Astrocyte of the spinal cord (primary cell): ENCODE measurements around the gene LPAR3.

Experiments
- DNase-seq: peaks from one replicate; pipeline ENCODE4 v3.0.0; 2011; ENCODE audit warnings: low read depth, low spot score
- H3K4me3 ChIP-seq: 2 replicates; pipeline ENCODE4 v1.5.1; 2011; ENCODE audit warnings: low read depth, mild to moderate bottlenecking, low read length, moderate library complexity
- in situ Hi-C: cut with HindIII; loops from 2 replicates; pipeline ENCODE4 v1.10.0; 2017; ENCODE audit warnings: low sequenced_read_pairs
- TF ChIP-seq, protein P1 (sequence below): IDR thresholded peaks from 2 replicates; pipeline ENCODE4 v1.5.1; 2012; ENCODE audit warnings: low read depth, mild to moderate bottlenecking, low read length, inconsistent platforms

LPAR3 gene

DNA sequence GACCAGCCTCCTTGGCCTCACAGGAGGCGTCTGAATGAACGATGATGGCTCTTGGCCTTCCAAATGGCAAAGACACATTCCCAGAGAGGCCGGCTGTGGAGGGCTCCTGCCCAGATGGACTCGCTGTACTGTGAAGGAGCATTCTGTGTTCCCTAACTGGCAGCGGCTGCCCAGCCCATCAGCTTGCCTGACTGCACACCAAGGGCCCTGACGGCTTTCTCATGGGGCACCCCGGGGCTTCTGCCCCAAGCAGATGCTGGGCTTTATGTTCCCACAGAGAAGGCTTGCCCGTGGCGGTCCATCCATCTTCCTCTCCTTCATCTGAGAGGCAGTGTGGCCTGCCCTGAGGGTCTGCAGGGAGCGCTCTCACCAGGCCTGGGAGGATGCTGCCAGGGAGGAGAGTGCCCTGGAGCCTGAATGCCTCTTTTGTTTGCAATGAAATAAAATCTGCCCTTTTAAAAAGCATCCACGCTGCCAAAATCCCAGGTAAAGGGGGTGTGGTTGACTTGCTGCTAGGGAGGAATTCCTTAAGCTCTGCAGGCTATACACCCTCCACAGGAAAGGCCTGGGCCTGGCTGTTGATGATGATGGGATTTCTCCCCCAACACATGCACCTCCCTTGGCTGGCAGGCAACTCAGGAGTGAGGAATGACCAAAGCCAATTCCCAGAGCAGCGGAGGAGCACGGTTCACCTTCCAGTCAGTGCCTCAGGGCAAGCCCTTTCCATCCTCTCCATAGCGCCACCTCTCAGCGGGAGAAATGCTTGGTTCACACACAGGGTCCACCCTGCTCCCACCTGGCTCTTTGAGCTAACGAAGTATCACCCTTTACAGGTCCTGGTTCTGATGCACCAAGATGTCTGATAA lies 118.1 kb downstream of the LPAR3 start:
- TF ChIP-seq, protein P1, sequence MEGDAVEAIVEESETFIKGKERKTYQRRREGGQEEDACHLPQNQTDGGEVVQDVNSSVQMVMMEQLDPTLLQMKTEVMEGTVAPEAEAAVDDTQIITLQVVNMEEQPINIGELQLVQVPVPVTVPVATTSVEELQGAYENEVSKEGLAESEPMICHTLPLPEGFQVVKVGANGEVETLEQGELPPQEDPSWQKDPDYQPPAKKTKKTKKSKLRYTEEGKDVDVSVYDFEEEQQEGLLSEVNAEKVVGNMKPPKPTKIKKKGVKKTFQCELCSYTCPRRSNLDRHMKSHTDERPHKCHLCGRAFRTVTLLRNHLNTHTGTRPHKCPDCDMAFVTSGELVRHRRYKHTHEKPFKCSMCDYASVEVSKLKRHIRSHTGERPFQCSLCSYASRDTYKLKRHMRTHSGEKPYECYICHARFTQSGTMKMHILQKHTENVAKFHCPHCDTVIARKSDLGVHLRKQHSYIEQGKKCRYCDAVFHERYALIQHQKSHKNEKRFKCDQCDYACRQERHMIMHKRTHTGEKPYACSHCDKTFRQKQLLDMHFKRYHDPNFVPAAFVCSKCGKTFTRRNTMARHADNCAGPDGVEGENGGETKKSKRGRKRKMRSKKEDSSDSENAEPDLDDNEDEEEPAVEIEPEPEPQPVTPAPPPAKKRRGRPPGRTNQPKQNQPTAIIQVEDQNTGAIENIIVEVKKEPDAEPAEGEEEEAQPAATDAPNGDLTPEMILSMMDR = no peak
- no peak for DNase-seq
- in situ Hi-C loops = no loop called here
- H3K4me3 ChIP-seq = no peak overlapping the region

DNA sequence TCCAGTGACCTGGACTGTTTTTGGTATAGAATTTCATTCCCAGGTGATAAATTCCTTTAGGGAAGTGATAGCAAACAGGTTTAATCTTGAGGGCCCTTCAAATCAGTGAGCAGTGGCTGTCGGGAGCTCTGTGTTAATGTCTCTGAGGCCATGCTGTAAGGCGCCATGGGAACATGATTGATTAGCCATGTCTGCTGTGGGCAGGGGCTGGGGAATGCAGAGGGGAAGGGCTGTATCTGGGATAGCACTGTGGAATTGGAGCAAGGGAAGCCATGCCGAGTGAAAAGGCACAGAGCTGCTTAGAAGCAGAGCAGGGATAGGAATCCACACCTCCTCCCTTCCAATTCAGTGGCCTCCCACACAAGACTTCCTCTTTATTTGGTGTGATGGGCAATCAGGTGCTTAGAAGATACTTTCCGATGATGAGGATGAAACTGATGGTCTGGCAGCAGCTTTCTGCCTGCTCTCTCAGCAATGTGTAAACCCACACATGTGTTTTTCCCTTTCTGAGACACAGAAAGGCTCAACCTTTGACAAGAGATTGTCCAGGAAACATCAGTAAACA lies 119.0 kb downstream of the LPAR3 start:
- H3K4me3 ChIP-seq = no peak overlapping the region
- TF ChIP-seq, protein P1 = no peak
- DNase-seq = no peak
- in situ Hi-C loops = no loop called here

DNA sequence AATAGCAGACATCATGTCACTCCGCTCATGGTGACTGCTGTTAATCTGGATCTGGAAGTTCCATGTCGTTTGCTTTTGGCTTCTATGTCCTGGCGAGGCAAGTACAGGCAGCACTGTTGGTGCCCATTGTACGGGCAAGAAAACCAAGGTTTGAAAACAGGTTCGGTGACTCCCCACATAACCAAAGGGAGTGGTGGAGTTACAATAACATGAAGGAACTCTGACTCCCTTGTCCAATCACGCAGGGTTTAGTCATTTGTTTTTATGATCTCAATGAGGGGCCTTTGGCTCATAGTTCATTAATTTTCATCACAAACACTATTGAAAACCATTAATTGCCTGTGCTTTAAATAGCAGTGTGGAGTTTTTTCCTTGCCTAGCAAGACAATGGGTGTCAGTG lies 119.8 kb downstream of the LPAR3 start:
- no peak for DNase-seq
- H3K4me3 ChIP-seq = no peak overlapping the region
- TF ChIP-seq, protein P1 = no peak
- in situ Hi-C loops = no loop called here

DNA sequence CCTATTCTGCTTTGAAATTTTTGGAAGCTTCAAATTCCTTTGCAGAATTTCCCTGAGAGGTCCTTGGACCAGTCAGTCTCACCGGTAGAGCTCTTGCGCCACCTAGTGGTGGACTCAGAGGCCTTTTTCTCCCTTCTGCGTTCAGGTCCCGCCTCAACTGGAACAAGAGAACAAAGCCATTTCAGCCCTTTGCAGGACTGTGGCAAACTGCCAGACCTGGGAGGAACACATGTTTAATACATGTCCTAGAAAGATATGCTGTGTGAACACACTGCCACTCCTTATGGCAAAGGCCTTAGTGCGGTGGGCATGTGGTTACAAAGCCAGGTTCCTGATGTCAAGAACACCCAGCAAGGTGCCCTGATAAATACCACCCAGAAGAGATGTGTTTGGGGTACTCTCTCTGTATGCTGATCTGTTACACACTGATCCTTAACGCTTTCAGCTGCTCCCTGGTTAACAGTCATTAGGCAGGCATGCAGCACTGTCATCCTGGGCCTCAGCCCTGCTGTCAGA lies 120.5 kb downstream of the LPAR3 start:
- H3K4me3 ChIP-seq = no peak overlapping the region
- TF ChIP-seq, protein P1 = peak; percentile 92
- in situ Hi-C loops = no loop called here
- DNase-seq = peak; percentile 81

DNA sequence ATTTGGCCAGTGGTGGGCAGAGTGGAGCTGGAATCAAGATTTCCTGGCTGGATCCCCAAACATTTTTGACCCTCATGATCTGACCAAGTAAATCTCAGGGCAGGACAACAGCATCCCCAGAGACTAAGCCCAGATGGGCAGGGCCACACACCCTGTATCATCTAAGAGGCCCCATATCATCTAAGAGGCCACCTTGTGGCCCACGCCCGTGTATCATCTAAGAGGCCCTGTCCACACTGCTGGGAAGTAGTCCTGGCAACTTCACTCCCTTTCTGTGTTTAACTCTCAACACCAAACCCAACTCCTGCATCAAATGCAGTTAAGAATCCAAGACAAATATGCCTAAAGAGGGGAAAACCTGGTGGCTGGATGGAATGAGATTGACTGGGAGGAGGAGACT lies 121.1 kb downstream of the LPAR3 start:
- in situ Hi-C loops = no loop called here
- DNase-seq = no peak
- no peak overlapping the region for H3K4me3 ChIP-seq
- TF ChIP-seq, protein P1 = no peak

DNA sequence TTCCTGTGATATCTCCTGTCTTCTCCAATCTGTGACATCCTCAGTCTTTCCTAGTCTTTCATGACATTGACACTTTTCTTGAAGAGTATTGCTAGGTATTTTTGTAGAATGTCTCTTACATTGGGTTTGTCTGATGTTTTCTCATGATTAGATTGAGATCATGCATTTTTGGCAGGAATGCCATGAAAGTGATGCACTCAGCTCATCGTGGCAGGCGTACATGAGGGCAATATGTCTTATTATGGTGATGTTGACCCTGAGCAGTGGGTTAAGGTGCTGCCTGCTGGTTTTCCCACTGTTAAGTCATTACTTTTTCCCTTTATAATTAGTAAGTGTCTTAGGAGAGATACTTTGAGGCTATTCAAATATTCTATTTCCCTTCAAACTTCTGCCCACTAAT lies 122.5 kb downstream of the LPAR3 start:
- TF ChIP-seq, protein P1 = no peak
- H3K4me3 ChIP-seq = no peak overlapping the region
- in situ Hi-C loops = no loop called here
- no peak for DNase-seq
